HFFc6 (cell line): ENCODE measurements around the gene PTPRM. TPM values are rescaled to one million over a fixed set of nuclear protein-coding genes. Genes with fewer than 3 reads are reported as not detected.
A peak's percentile ranks its signal among the peaks of the same experiment; 100 is the strongest.

ENCODE experiments used
- DNase-seq: peaks from one replicate; pipeline ENCODE4 v3.0.0-alpha.2; 2018
- H3K27ac Mint-ChIP-seq: 2 replicates; pipeline ENCODE4 v1.8.0; 2020; ENCODE audit warnings: mild to moderate bottlenecking, mixed read lengths
- H3K27me3 Mint-ChIP-seq: 2 replicates; pipeline ENCODE4 v1.8.0; 2021; ENCODE audit warnings: mild to moderate bottlenecking, moderate library complexity, mixed read lengths; ENCODE audit not compliant: insufficient read depth
- H3K36me3 Mint-ChIP-seq: 2 replicates; pipeline ENCODE4 v1.8.0; 2021; ENCODE audit warnings: low read depth, mixed read lengths
- H3K4me1 Mint-ChIP-seq: 2 replicates; pipeline ENCODE4 v1.8.0; 2020; ENCODE audit warnings: low read depth, mixed read lengths
- H3K4me3 Mint-ChIP-seq: 2 replicates; pipeline ENCODE4 v1.8.0; 2020; ENCODE audit warnings: mild to moderate bottlenecking, moderate library complexity, mixed read lengths
- H3K9me3 Mint-ChIP-seq: 2 replicates; pipeline ENCODE4 v1.8.0; 2020; ENCODE audit warnings: mild to moderate bottlenecking, mixed read lengths
- total RNA-seq, 6 experiments: library from RNA; stranded (reverse); fragmentation: NEBNext Ultra II Directional; extraction: Animal tissue kit (Norgen Biotek cat#: 25700); gene quantifications; 2 replicates in 1 of 6; 3 replicates in 5 of 6; pipeline ENCODE4 v1.2.3, GENCODE V29; 2021
- TF ChIP-seq, protein P1 (sequence below): fragments of 200-600 bp; sonication (generic); IDR thresholded peaks from 2 replicates; pipeline ENCODE4 v1.5.0; 2021; ENCODE audit warnings: antibody characterized with exemption, mild to moderate bottlenecking

The PTPRM gene
- total RNA-seq, 6 experiments from 2014 or later, result 39.4 to 49.8 (median 43.8) TPM

DNA sequence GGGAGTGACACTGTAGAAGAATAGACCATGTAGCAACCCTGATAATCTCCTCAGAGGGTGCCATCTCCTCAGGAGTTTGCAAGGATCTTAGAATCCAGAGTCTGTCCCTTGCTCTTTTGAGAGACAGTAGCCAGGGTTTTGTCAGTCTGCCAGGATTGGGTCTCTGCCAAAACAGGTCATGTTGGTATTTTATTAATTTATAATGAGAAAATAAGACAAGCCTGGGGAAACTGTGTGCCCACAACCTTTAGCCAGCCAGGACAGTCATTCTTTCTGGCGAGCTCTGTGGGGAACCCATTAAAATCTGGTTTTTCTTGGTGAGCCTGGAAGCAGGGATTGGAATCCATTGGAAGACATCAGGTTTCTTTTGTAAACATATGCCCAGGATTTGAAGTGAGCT is 78.6 kb downstream of the PTPRM start:
- no peak for DNase-seq
- Mint-ChIP-seq H3K4me1 (peaks cover 10% of the 10 kb centered on the region), H3K4me3 (no peak overlapping the region), H3K36me3 (no peaks in the 10 kb centered on the region), H3K27ac (no peak overlapping the region), H3K27me3 (no peaks in the 10 kb centered on the region), H3K9me3 (no peaks in the 10 kb centered on the region)
- TF ChIP-seq, protein P1, sequence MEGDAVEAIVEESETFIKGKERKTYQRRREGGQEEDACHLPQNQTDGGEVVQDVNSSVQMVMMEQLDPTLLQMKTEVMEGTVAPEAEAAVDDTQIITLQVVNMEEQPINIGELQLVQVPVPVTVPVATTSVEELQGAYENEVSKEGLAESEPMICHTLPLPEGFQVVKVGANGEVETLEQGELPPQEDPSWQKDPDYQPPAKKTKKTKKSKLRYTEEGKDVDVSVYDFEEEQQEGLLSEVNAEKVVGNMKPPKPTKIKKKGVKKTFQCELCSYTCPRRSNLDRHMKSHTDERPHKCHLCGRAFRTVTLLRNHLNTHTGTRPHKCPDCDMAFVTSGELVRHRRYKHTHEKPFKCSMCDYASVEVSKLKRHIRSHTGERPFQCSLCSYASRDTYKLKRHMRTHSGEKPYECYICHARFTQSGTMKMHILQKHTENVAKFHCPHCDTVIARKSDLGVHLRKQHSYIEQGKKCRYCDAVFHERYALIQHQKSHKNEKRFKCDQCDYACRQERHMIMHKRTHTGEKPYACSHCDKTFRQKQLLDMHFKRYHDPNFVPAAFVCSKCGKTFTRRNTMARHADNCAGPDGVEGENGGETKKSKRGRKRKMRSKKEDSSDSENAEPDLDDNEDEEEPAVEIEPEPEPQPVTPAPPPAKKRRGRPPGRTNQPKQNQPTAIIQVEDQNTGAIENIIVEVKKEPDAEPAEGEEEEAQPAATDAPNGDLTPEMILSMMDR, result no peak

DNA sequence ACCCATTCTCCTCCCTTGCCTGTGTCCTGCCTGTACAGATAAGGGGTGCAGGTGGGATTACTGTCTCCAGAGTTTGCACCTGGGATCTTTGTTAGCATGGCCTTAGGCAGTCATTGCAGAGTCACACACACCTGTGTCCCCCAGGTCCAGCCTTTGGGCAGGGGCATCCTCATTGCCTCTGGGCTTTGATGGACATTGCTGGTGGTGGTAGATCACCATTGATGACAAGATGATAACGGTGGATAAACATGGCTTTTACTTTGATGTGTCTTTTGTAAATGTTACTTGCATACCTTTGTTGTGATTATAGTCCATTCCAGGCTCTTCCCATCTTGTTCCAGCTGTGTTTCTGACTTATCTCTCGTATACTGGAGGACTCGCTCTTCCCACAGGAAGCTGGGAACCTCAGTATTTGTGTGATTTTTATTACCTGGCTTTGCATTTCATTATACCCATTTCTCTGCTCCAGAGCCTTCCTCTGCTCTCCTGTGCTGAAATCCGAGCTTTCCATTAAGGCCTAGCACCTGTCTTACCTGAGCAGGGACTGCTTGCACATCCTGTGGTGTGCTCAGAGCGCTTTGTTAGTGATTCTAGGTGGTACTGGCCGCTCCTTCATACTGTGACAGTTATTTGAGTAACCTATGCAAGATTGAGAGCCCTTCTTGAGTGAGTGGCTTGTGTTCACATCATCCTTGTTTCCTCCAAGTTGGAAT is 79.2 kb downstream of the PTPRM start:
- Mint-ChIP-seq H3K9me3 (no peaks in the 10 kb centered on the region), H3K27me3 (no peaks in the 10 kb centered on the region), H3K27ac (no peak overlapping the region)

DNA sequence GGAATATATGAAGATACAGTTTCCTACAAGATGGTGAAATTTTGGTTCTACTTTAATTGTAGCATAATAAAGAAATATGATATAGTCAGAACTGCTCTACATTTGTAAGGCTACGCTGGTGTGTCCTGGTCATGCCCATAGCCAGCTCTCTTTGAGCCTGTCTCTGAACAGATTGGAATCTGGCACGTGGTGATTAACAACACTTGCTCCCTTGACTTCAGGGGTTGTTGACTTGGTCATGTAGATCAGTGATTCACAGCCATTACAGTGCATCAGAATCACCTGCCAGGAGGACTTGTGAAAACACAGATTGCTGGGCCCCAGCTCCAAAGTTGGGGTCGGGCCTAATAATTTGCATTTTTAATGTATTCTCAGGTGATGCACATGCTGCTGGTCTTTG is 80.4 kb downstream of the PTPRM start:
- no peaks in the 10 kb centered on the region for H3K36me3 Mint-ChIP-seq
- no peak overlapping the region for H3K27ac Mint-ChIP-seq
- TF ChIP-seq, protein P1, result no peak
- no peaks in the 10 kb centered on the region for H3K27me3 Mint-ChIP-seq
- no peak for DNase-seq
- H3K9me3 Mint-ChIP-seq, result no peaks in the 10 kb centered on the region
- no peak overlapping the region for H3K4me3 Mint-ChIP-seq
- H3K4me1 Mint-ChIP-seq, result peaks cover 10% of the 10 kb centered on the region

More for the DNA sequence above, 79.2 kb downstream of the PTPRM start:
- DNase-seq, result no peak
- no peaks in the 10 kb centered on the region for H3K36me3 Mint-ChIP-seq
- peaks cover 10% of the 10 kb centered on the region for H3K4me1 Mint-ChIP-seq
- no peak overlapping the region for H3K4me3 Mint-ChIP-seq
- TF ChIP-seq, protein P1, result no peak

DNA sequence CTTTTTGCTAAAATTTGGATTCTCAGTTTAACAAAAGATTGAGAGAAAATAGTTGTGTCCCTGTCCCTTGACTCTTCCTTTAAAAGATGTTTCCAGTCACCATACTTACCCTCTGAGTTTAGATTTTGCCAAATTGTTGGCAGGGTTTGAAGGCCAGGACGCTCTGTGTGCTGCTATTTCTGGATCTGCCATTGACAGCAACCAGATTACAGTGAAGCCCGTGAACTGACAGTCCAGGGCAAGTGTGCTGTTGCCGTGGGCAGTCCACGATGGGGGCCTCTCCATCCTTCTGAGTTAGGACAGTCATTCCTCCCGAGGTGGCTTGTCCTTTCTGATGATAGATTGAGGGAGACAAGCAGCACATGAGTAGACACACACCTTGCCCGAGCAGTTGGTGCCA is 89.9 kb downstream of the PTPRM start:
- Mint-ChIP-seq H3K4me3 (peak overlapping the region; percentile 23; the same call in 1 of the 2 replicates), H3K9me3 (no peaks in the 10 kb centered on the region), H3K36me3 (no peaks in the 10 kb centered on the region), H3K27ac (no peak overlapping the region), H3K4me1 (peaks cover 25% of the 10 kb centered on the region), H3K27me3 (no peaks in the 10 kb centered on the region)
- no peak for DNase-seq
- TF ChIP-seq, protein P1, result no peak

DNA sequence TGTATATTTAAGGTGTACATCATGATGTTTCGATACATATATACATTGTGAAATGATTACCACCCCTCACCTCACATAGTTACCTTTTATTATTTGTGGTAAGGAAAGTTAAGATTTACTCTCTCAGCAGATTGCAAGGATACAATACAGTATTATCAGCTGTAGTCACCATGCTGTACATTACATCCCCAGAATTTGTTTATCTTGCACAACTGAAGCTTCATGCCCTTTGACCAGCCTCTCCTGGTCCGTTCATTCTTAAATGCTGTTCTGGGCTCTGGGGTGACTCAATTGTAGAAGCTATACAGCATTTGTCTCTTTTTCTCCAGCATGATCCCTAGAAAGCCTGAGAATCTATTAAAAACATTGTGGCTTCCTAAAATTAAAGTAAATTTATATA is 90.8 kb downstream of the PTPRM start:
- no peak overlapping the region for H3K27ac Mint-ChIP-seq

More for the DNA sequence above, 90.8 kb downstream of the PTPRM start:
- H3K27me3 Mint-ChIP-seq, result no peaks in the 10 kb centered on the region
- no peaks in the 10 kb centered on the region for H3K36me3 Mint-ChIP-seq
- TF ChIP-seq, protein P1, result no peak
- peaks cover 25% of the 10 kb centered on the region for H3K4me1 Mint-ChIP-seq
- H3K4me3 Mint-ChIP-seq, result no peak overlapping the region
- DNase-seq, result no peak
- H3K9me3 Mint-ChIP-seq, result no peaks in the 10 kb centered on the region
